GM19328 (cell line): ENCODE results near the gene BRSK2.

Source experiments
- ATAC-seq: cut with Tn5 transposase; IDR thresholded peaks from one replicate; pipeline ENCODE4 v1.9.1; 2021; ENCODE audit warnings: mild to moderate bottlenecking, moderate library complexity; ENCODE audit not compliant: unreplicated experiment

BRSK2 gene

DNA sequence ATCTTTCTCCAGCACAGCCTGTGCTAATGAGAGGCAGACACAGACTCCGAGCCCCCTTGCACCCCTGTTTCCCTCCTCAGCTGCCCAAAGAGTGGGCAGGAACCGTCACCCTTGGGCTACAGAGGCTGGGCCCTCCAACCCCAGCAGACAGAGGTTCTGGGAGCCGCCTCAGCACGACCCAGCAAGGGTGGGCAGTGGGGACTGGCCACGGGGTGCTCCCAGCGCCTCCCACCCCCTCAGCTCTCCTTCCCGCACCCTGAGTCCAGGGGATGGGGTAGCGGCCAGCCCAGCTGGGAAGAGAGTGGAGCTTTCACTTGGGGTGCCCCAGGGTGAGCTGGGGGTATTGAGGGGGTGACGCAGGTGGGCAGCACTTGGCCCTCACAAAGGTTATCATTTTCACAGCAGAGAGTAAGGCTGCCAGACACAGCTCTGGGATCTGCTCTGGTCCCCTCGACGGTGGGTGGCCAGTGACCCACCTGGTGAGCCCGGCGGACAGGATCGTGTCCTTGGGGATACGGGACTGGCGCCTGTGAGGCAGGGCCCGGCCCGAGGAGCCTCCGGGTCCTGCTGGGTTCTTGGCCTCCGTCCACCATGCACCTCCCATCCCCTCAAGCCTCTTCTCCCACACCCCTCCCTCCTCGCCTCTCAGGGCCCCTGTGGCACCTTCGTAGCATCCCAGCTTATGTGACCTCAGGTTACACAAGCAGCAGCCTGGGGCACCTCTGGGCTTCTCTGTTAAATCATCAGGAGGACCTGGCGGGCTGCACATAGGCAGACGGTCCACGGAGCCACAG, 14.4 kb upstream of the BRSK2 start:
- no peak for ATAC-seq

DNA sequence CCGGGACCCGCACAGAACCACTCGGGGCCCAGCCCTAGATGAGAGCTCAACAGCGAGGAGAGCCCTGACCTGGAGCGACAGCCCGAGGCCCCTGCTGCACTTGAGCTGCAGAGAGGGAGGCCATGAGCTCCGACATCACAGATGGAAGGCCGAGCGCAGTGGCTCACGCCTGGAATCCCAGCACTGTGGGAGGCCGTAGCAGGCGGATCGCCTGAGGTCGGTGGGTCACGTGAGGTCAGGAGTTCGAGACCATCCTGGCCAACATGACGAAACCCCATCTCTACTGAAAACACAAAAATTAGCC, 13.8 kb upstream of the BRSK2 start:
- no peak for ATAC-seq

GRCh38 chr11:1377231-1377780, 12.4 kb upstream of the BRSK2 start:
- no peak for ATAC-seq

DNA sequence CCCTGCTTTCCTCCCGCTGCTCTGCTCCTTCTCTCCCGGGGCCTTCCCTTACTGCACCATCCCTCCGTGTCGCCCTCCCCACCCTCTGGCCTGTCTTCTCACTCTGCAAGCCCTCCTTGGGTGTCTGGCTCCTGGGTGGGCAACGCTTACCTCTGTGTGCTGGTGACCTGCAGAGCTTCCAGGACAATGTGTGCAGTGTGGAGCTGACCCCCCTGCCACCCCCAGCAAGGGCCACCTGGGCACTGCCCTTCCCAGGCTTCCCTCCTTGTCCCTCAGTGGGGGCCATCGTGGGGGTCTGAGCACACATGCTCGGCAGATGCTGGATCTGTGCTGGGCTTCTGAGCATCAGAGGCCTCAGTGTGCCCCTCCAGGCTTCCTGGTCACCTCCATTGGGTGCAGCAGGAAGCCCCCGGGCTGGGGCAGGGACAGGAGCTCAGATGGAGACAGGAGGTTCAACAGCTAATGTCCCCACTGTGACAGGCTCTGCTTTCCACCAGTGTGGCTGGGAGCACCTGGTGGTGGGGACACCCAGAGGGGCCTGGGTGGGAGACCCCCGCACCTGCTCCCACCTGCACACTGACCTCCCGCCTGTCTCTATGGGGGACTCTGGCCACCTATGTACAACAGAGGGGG, 7.8 kb upstream of the BRSK2 start:
- ATAC-seq = no peak

GRCh38 chr11:1382429-1382828, 7.3 kb upstream of the BRSK2 start:
- no peak for ATAC-seq

DNA sequence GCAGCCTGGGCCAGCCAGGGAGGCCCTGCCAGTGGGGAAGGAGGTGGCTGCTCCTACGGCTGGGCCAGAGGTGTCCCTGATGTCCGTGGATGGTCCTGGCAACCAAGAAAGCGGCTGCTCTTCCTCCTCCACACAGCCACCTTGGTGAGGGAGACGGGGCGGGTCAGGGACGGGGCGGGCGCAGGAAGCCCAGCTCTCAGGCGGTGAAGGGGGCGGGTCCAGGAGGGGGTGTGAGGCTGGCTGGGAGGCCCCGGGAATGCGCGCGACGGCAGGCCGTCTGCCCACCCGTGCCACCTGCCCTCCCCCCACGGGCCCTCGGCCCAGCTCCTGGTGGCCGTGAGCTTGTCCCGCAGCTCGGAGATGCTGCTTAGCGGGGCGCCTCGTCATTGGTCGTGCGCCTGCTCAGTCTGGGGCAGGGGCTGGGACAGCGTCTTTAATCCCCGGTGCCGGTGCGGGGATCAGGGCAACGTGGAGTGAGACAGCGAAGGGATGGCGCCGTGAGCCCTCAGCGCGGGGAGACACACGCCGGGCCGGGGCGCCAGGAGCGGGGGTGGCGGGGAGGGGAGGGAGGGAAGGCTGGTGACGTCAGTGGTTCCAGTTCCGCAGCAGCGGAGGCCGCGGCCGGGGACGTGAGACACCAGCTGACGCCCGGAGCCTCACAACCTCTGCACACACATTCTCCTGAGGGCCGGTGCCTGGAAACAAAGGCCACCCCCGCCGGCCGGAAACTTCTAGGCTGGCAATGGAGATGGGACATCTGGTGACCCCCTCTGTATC, 6.7 kb upstream of the BRSK2 start:
- no peak for ATAC-seq

DNA sequence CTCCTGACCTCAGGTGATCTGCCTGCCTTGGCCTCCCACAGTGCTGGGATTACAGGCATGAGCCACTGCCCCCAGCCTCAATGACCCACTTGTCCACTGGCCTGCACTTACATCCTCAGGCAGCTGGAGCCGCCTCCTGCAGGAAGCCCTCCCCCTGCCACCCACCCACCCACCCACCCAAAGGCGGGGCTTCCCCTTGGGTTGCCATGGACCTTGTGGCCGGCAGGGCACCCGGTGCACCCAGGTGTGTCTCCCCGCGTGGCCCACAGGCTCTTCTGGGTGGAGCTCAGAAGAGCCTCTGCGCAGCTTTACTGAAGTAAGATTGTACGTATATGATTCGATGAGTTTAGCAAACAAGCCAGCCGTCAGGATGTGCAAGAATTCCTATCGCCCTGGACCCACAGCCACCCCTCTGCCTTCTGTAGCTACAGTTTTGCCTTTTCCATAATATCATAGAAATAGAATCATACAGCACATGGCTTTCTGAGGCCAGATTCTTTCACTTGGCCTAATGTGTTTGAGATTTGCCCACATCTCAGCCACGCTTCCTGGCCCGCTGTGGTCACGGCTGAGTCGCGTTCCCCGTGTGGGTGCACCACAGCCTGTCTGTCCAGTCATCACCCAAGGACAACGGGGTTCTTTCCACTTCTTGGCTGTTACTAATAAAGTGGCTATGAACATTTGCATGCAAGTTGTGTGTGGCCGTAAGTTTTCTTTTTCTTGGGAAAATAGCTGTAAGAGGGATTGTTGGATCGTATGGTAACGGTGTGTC, 5.3 kb upstream of the BRSK2 start:
- no peak for ATAC-seq

GRCh38 chr11:1387521-1387920, 2.2 kb upstream of the BRSK2 start:
- no peak for ATAC-seq

GRCh38 chr11:1387961-1388762, 1.6 kb upstream of the BRSK2 start:
- ATAC-seq = no peak

DNA sequence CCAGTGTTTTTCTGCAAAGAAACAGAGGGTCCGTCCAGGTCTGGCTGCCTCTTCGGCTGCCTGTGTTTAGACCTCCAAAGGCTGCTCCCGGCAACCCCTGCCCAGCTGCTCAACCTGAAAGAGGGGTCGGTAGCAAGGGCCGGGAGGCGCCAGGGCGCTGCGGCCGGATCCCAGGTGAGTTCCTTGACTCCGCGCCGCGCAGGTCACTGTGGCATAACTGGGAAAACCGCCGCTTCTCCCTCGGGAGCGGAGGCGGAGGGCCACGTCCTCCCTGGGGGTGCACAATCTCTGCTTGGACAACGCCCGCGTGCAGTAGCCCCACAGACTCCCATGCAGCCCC, 1.0 kb upstream of the BRSK2 start:
- no peak for ATAC-seq

- ATAC-seq = peak; percentile 86
Observed at GRCh38 chr11:1389103-1389931, 417 bp upstream of the BRSK2 start.

GRCh38 chr11:1390569-1391164, 933 bp downstream of the BRSK2 start:
- no peak for ATAC-seq

DNA sequence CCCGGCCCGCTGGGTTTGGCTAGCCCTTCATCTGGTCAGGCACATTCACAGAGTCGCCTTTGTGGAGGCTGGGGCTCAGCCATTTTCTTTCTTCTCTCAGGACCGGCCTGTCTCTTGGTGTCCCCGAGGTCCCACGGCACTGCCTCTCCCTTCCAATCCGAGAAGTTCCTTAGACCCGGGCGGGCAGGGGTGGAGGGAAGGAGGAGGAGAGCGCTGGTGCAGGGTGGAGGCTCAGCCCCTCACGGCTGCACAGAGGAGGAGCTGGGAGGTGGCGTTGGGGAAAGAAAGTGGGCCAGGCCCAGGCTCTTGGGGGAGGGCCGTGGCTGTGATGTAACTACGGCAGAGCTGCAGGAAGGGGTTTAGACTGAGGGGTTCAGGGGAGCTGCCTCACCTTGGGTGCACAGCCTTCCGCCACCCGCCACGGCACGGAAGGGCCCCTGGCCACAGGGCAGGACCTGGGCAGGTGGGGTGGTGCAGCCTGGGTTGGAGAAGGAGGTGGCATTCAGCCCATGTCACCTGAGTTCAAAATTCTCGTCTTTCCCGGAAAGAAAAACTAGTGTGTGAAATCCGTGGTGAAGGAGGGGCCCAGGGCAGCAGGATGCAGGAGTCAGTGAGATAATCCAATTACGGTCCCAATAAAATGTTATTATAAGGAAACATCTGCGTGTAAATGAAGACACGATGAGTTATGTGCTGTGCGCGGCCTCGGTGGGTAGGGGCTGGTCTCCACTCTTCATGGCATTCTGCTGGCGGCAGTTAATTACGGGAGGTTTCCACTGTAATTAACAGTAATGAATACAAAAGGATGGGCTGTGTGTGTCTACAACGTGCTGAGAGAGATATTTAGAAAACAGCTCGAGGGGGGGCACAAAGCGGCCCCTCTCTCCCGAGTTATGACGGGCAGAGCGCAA, 1.7 kb downstream of the BRSK2 start:
- no peak for ATAC-seq

- no peak for ATAC-seq
Observed at GRCh38 chr11:1392111-1392510, 2.4 kb downstream of the BRSK2 start.

DNA sequence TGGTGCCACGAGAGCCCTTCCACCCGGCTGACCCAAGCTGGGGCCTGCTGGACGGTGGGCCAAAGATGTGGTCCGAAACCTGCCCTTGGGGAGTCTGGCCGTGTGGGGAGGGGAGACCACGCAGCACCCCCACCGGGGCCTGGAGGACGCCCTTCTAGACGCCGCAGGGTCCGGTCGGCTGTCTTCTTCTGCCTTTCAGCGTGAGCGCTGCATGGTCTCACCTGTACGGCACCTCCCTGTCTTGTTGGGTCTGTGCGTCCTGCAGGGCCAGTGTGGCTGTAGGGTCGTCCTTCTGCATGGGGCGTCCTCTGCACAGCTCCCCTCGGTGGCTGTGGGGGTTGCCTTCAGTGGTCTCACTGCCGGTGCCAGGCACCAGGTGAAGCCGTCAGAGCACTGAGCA, 2.8 kb downstream of the BRSK2 start:
- no peak for ATAC-seq

GRCh38 chr11:1393038-1393710, 3.4 kb downstream of the BRSK2 start:
- no peak for ATAC-seq

- no peak for ATAC-seq
Observed at GRCh38 chr11:1394936-1395772, 5.4 kb downstream of the BRSK2 start.
